ENCODE data around the gene YPEL1.

DNA sequence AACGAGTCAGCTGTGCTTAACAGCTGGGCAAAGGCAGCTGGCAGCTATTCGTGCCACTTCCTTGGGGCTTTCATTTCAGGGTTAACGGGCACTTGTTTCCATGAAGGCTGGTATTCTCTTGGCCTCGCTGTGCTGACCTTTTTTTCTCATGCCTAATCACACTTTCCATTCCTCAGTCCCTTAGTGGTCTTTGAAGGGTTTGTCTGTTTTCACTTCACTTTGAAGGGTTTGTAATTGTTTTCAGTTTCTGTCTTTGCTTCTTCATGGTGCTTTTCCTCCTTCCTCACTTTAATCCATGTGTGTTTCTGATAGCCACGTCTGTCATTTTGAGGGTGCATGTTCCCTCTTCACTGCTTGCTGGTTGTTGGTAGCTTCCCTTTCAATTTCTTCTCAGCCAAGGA, 45.2 kb downstream of the YPEL1 start:
- no peak for TF ChIP-seq POLR2AphosphoS5 (IDR thresholded peaks at IDR 0.05)
- TF ChIP-seq POLR2A (IDR thresholded peaks at IDR 0.05): no peak
- no peak for TF ChIP-seq CTCF (IDR thresholded peaks at IDR 0.05)
- no peak for TF ChIP-seq EP300 (IDR thresholded peaks at IDR 0.05; ENCODE audit: low read depth)
